ENCODE data around the gene LINC01488. TPM values are rescaled to one million over a fixed set of nuclear protein-coding genes. Genes with fewer than 3 reads are reported as not detected.
A peak's percentile ranks its signal among the peaks of the same experiment; 100 is the strongest.

LINC01488 gene
- total RNA-seq, 1 experiment from 2014 or later, result not detected

DNA sequence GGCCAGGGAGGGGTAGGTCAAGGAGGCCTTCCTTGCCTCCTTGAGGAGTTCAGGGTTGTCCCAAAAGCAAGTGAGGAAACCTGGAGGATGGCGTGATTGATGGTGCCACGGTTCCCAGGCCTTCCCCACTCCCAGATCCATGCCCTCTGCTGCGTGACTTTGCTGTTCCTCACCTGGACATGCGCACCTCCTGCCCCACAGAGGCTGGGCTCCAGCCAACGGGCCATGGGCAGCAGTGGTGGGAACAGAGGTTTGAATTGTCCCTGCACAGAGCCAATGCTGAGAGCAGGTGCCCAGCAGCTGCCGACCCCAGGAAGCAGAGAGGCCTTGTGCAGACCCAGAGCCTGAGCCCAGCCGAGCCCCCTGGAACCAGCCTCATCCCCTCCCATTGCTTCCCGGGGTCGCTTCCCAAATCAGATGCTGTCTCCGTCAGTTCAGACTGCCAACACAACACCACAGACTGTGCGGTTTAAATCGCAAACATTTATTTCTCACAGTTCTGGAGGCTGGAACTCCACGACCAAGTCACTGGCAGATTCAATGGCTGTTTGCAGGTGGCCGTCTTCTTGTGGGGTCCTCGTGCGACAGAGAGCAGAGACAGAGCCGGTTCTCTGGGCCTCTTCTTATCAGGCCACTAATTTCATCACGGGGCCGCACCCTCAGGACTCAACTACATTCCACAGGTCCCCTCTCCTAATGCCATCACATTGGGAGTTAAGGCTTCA lies 6.2 kb upstream of the LINC01488 start:
- H3K36me3 ChIP-seq (replicated peaks; ENCODE audit: control insufficient read depth, insufficient read depth, low read length), result no peaks in the 10 kb centered on the region
- H3K27me3 ChIP-seq (ENCODE audit: control insufficient read depth, insufficient read depth, low read length), result peaks cover 8% of the 10 kb centered on the region
- no peak for DNase-seq
- H3K4me3 ChIP-seq (ENCODE audit: insufficient read depth, low read depth, low read length), result no peak overlapping the region

DNA sequence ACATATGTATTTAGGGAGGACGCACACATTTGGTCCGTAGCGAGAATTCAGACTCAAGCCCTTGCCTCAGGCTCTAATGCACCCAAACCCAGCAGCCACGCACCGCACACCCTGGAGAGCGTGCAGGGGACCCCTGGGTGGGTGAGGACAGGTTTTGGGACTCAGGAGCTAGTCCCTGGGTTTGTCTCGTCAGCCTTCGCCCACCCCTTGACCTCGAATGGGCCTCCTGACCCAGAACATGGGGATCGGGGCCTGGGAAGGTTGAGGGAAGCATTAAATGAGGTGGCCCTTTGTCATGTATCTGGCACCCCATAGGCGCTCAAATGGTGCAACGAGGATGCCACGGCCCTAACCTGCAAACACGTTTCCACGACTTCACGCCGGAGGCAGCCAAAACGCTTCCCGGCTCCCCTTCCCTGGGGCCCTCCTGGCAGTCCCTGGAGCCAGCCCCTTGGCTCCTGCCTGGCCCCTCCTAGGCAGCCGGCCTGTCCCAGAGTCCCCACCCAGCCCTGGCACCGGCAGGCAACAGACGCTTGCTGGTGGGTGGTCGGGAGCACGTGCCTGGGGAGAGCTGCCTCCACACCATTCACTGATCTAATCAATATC lies 5.5 kb upstream of the LINC01488 start:
- Histone ChIP-seq H3K36me3 (replicated peaks; ENCODE audit: control insufficient read depth, insufficient read depth, low read length) (no peaks in the 10 kb centered on the region), H3K4me3 (ENCODE audit: insufficient read depth, low read depth, low read length) (no peak overlapping the region), H3K27me3 (ENCODE audit: control insufficient read depth, insufficient read depth, low read length) (peaks cover 8% of the 10 kb centered on the region)
- DNase-seq, result peak; percentile 86

DNA sequence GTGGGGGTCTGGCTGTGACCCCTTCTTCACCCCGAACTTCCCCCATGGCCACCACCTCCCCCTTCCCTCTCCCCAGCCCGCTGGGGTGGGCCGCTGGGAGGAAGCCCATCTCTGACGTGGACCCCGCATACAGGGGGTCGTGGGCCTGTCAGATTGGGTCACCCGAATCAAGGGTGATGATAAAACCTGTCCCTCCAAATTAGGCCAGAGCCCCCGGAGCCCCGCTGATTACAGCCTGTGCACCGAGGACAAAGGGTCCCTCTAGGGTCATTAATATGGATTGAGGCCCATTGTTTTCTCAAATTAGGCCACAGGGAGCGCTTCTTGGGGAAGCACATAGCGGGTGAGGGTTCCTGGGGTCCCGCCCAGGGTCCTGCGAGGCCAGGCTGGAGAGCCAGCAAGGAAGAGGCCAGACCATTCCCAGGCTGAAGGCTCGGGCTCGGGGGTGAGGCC lies 4.9 kb upstream of the LINC01488 start:
- H3K36me3 ChIP-seq (replicated peaks; ENCODE audit: control insufficient read depth, insufficient read depth, low read length), result no peaks in the 10 kb centered on the region
- DNase-seq, result peak; percentile 87
- peaks cover 8% of the 10 kb centered on the region for H3K27me3 ChIP-seq (ENCODE audit: control insufficient read depth, insufficient read depth, low read length)
- no peak overlapping the region for H3K4me3 ChIP-seq (ENCODE audit: insufficient read depth, low read depth, low read length)

DNA sequence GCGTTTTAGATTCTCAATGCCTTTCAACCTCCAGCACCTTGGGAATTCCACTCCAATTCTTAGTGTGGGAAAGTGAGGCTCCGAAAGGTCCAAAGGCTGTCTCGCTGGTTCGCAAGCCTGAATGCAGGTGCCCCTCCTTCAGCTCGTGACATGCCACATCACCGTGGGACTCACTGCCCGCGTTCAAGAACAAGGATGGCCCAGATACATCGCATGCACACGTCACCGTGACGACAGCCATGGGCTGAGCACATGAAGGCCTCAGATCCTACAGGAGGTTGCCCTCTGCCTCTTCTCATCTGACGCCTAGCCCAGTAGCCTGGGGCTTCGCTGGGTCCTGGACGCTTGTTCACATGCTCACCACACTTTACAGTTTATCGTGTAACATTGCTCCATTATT lies 4.4 kb upstream of the LINC01488 start:
- DNase-seq, result no peak
- Histone ChIP-seq H3K36me3 (replicated peaks; ENCODE audit: control insufficient read depth, insufficient read depth, low read length) (no peaks in the 10 kb centered on the region), H3K4me3 (ENCODE audit: insufficient read depth, low read depth, low read length) (no peak overlapping the region), H3K27me3 (ENCODE audit: control insufficient read depth, insufficient read depth, low read length) (peaks cover 8% of the 10 kb centered on the region)

DNA sequence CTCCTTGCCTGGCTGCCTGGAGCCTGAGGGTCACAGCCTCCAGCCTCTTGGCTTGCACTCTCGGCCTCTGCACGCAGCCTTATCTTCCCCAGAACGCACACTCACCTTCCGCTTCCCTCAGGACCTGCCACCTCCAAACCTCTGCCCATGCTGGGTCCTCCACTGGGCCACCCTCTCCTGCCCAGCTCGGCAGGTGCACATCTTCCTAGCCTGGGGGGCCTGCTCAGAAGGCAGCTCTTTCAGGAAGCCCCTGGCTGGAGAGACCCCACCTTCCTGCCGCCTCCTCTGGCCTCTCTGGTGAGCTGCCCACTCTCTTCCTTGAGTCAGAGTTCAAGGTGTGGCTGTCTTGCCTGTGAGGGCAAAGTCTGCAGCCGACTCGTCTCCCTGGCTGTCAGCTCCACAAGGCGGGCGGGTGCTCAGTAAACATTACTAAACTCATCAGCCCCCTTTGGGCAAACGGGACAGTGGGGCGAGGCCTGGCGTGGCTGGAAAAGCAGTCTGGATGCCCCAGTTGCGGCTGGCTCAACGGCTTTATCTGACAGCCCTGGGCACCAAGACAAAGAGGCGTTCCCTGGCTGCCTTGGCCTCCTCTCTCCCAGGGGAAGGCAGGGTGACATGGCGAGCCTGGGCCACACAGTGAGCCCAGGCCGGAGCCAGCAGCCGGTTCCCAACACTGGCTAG lies 1.7 kb upstream of the LINC01488 start:
- Histone ChIP-seq H3K4me3 (ENCODE audit: insufficient read depth, low read depth, low read length) (no peak overlapping the region), H3K27me3 (ENCODE audit: control insufficient read depth, insufficient read depth, low read length) (peaks cover 6% of the 10 kb centered on the region), H3K36me3 (replicated peaks; ENCODE audit: control insufficient read depth, insufficient read depth, low read length) (no peaks in the 10 kb centered on the region)
- no peak for DNase-seq

DNA sequence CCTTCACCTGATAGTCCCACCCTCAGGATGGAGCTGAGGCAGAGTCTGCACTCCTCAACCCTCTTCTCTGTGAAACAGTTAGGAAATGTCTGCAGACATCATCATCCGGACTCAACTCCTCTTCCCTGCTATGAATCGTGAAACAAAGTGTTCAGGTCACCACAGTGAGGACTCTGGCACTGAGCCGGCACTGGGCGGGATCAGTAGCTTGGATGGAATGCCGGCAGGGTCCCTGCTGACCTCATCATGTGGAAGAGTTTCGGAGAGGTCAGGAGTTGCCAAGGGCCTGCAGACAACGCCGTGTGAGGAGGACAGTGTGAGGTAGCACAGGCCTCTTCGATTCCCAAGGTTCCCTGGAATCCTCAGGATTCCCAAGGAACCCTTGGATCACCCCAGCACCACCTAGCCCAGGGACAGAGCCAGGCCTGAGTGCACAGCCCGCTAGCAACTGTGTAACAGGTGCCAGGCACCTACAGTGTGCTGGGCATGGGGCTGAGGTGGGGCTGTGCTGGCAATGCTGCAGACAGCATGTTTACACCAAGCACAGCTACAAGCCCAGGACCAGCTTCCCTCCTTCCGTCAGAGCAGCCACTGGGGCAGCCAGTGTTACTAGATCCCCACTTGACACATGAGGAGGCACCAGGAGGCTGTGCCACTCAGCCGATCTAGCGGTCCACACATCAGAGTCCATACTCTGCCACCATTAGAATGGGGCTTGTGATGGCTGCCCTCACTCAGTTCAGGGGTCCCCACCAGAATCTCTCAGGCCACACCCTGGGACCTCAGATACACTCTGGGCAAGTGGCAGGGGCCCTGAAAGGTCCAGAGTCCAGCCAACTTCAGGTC lies 693 bp upstream of the LINC01488 start:
- DNase-seq, result no peak
- Histone ChIP-seq H3K27me3 (ENCODE audit: control insufficient read depth, insufficient read depth, low read length) (peaks cover 4% of the 10 kb centered on the region), H3K36me3 (replicated peaks; ENCODE audit: control insufficient read depth, insufficient read depth, low read length) (no peaks in the 10 kb centered on the region)

DNA sequence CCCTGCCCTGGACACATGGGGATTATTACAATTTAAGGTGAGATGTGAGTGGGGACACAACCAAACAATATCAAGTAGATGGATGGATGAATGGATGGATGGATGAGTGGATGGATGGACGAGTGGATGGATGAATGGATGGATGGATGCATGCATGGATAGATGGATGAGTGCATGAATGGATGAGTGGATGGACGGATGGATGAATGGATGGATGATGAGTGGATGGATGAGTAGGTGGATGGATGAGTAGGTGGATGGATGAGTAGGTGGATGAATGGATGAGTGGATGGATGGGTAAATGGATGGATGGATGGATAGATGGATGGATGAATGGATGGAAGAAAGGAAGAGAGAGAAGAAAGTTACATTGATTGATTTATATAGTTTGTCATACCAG lies 859 bp downstream of the LINC01488 start:
- Histone ChIP-seq H3K4me3 (ENCODE audit: insufficient read depth, low read depth, low read length) (no peak overlapping the region), H3K36me3 (replicated peaks; ENCODE audit: control insufficient read depth, insufficient read depth, low read length) (no peaks in the 10 kb centered on the region), H3K27me3 (ENCODE audit: control insufficient read depth, insufficient read depth, low read length) (no peaks in the 10 kb centered on the region)
- DNase-seq, result no peak

More for the DNA sequence above, 693 bp upstream of the LINC01488 start:
- no peak overlapping the region for H3K4me3 ChIP-seq (ENCODE audit: insufficient read depth, low read depth, low read length)

DNA sequence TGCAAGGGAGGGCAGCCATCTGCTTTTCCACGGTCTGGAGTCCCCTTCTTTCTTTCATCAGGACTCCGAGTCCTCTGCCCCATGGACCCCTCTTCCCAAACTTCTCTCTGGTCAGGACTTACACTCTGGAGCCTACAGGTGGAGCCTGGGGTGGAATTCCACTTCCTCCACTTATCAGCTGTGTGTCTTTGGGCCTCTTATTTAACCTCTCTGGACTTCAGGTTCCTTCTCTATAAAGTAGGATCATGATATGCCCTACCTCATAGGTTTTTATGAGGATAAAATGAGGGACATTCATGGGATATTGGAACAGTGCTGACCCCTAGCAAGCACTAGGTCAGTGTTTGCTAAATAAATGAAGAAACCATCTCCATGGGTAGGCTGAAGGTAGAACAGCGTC lies 1.7 kb downstream of the LINC01488 start:
- no peaks in the 10 kb centered on the region for H3K27me3 ChIP-seq (ENCODE audit: control insufficient read depth, insufficient read depth, low read length)
- no peaks in the 10 kb centered on the region for H3K36me3 ChIP-seq (replicated peaks; ENCODE audit: control insufficient read depth, insufficient read depth, low read length)
- no peak for DNase-seq
- no peak overlapping the region for H3K4me3 ChIP-seq (ENCODE audit: insufficient read depth, low read depth, low read length)

DNA sequence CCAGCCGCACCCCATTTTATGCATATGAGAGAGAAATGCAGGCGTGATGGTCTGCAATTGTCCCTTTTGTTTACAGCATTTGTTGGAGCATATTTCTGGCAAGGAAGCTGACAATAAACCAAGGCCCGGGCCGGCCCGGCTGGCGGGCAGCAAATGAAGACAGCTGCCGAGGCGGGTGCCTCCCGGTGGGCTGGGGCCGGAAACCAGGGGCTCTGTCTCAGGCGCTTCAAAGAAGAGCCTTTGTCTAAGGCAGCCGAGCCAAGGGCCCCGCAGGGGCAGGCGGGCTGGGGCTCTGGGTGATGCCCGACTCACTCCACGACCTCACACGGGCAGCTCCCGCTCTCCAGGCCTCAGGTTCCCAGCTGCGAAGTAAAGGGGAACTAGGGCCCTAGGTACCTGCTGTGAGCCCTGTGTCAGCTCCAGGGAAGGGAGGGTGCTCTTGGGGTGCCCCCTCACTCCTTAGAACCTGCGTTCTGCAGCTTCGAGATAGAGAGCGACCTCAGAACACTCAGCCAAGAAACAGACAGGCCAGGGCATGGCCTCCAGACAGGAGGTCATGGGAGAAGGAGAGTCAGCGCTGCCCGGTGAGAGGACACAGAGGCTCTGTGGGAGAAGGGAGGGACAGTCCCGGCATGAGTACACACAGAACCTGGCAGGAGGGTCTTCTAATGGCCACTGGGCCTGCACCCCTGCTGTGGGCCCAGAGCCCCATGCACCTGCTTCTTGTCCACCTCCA lies 2.4 kb downstream of the LINC01488 start:
- peak; percentile 83 for DNase-seq
- no peaks in the 10 kb centered on the region for H3K27me3 ChIP-seq (ENCODE audit: control insufficient read depth, insufficient read depth, low read length)
- H3K36me3 ChIP-seq (replicated peaks; ENCODE audit: control insufficient read depth, insufficient read depth, low read length), result no peaks in the 10 kb centered on the region
- H3K4me3 ChIP-seq (ENCODE audit: insufficient read depth, low read depth, low read length), result no peak overlapping the region

DNA sequence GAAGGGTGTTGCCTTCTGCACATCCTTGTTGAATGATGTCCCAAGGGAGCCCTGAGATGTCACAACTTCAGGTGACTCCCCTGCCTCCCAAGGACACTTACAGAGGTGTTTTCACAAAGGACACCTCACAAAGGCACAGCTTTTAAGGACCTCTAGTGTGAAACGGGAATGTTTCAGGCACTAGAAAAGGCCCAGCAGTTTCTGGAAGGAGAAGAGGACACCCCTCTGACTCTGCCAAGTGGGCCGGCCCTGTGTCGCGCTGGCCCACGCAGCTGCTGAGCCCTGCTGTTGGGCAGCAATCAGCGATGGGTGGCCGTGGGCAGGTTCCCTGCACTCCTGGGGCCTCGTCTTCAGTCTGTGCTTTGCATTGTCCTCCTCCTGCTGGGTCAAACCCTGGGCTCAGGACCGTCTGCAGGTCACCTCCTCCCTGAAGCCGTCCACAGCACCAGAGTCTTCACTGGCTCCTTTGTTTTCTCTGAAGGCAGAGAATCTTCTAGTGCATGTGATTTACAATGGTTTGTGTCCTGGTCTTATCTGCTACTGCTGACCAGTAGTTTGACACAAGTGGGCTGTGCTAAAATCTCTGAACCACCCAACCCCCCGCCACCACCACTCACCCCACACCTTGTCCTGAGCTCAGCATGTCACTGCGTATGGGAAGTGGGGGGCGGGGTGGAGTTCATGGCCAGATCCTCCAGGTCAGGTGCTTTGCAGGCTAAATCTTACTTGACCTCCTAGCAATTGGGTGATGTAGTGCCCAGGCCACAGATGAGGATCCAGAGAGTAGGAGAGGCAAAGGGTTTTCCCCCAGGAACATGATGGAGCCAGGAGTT lies 3.2 kb downstream of the LINC01488 start:
- no peaks in the 10 kb centered on the region for H3K36me3 ChIP-seq (replicated peaks; ENCODE audit: control insufficient read depth, insufficient read depth, low read length)
- no peaks in the 10 kb centered on the region for H3K27me3 ChIP-seq (ENCODE audit: control insufficient read depth, insufficient read depth, low read length)
- H3K4me3 ChIP-seq (ENCODE audit: insufficient read depth, low read depth, low read length), result no peak overlapping the region
- DNase-seq, result no peak

DNA sequence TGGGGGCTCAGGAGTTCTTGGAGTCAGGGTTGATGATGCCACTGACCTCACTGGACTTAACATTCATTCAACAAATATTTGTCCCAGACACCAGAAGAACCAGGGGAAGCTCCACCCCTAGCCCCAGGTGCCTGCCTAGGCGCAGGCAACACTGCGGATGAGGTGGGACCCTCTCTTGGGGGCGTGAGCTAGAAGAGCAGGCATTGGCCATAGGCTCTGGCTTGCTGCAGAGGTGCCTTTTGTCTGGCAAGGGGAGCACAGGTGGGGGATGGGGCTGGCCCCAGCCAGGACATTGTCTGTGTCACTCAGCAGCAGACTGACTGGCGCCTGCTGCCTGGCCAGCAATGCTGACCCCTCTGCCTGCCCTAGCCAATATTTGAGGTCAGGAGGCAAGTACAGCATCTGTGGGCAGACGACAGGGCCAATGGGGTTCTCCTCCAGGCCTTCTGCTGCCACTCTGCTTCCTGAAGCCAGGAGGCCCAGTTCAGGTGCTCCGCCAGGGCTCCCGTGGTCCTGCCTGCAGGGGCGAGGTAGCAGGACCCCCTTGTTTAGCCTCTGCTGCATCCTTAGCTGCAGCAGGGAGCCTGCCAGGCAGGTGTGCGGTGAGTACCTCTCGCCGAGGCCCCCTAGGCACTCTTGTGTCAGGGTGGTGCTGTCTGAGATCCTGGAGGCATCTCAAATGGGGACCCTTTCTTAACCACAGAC lies 4.0 kb downstream of the LINC01488 start:
- H3K27me3 ChIP-seq (ENCODE audit: control insufficient read depth, insufficient read depth, low read length), result no peaks in the 10 kb centered on the region
- no peak overlapping the region for H3K4me3 ChIP-seq (ENCODE audit: insufficient read depth, low read depth, low read length)
- no peaks in the 10 kb centered on the region for H3K36me3 ChIP-seq (replicated peaks; ENCODE audit: control insufficient read depth, insufficient read depth, low read length)
- DNase-seq, result no peak

DNA sequence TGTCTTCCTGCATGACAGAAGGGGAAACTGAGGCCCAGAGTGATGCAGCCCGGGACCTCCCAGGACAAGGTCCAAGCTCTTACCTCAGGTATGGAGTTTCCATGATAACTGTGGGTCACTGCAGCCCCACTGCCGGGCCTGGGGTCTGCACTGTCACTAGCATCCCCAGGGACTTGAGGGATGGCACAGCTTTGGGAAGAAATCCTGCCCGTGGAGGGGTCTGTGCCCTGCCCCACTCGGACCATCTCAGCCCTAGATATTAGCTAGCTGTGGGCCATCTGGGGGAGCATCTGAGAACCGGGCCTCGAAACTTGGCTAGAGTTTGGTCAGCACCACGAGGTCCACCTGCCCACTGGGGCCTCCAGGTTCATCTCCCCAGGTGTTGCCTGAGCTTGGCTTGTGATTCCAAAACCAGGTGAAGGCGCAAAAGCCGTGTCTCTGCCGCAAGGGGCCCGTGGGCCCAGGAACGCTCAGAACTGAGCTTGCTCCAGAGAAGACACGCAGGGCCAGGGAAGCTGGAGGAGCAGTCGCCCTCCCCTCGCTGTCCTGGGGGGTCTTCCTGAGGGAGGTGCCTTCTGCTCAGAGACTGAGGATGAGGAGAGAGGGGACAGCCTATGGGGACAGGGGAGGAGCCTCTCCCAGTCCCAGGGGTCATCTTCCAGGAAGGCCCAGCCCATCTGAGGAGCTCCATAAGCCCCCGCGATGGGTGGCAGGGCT lies 4.8 kb downstream of the LINC01488 start:
- no peak overlapping the region for H3K4me3 ChIP-seq (ENCODE audit: insufficient read depth, low read depth, low read length)
- DNase-seq, result no peak
- H3K36me3 ChIP-seq (replicated peaks; ENCODE audit: control insufficient read depth, insufficient read depth, low read length), result no peaks in the 10 kb centered on the region
- no peaks in the 10 kb centered on the region for H3K27me3 ChIP-seq (ENCODE audit: control insufficient read depth, insufficient read depth, low read length)

All from H7 (cell line).